Liver (tissue), 3 donors: ENCODE results near the gene HTATSF1.

Experiments used
- GABPA ChIP-seq, 2 donors: IDR thresholded peaks in 1 of 2; conservative IDR thresholded peaks in 1 of 2; 2 replicates each; pipeline ENCODE4 v1.6.1; 2016; ENCODE audit warnings: antibody characterized with exemption in 2 of 2, mild to moderate bottlenecking in 1 of 2, moderate library complexity in 1 of 2
- JUND ChIP-seq, 2 donors: IDR thresholded peaks; 2 replicates each; pipeline ENCODE4 v1.6.1; 2016; ENCODE audit warnings: antibody characterized with exemption in 2 of 2
- NR2F2 ChIP-seq: IDR thresholded peaks from 2 replicates; pipeline ENCODE4 v1.6.1; 2016; ENCODE audit warnings: antibody characterized with exemption
- SP1 ChIP-seq: IDR thresholded peaks from 2 replicates; pipeline ENCODE4 v1.6.1; 2018; ENCODE audit warnings: antibody characterized with exemption, mild to moderate bottlenecking
- YY1 ChIP-seq: IDR thresholded peaks from 2 replicates; pipeline ENCODE4 v1.6.1; 2016; ENCODE audit warnings: antibody characterized with exemption, mild to moderate bottlenecking
- TF ChIP-seq, protein P1 (sequence below): fragments of 150-350 bp; IDR thresholded peaks from 2 replicates; pipeline ENCODE4 v1.5.1; 2017; ENCODE audit warnings: improper control_type of control experiment, low read depth, low read length; ENCODE audit not compliant: missing input control
- TF ChIP-seq, protein P2 (sequence below): IDR thresholded peaks from 2 replicates; pipeline ENCODE4 v1.6.1; 2016; ENCODE audit warnings: antibody characterized with exemption
- TF ChIP-seq, protein P3 (sequence below): IDR thresholded peaks from 2 replicates; pipeline ENCODE4 v1.6.1; 2016; ENCODE audit warnings: antibody characterized with exemption
- TF ChIP-seq, protein P4 (sequence below): IDR thresholded peaks from 2 replicates; pipeline ENCODE4 v1.6.1; 2016; ENCODE audit warnings: antibody characterized with exemption, mild to moderate bottlenecking
- donor health status: healthy.
- donor health status: healthy.

DNA sequence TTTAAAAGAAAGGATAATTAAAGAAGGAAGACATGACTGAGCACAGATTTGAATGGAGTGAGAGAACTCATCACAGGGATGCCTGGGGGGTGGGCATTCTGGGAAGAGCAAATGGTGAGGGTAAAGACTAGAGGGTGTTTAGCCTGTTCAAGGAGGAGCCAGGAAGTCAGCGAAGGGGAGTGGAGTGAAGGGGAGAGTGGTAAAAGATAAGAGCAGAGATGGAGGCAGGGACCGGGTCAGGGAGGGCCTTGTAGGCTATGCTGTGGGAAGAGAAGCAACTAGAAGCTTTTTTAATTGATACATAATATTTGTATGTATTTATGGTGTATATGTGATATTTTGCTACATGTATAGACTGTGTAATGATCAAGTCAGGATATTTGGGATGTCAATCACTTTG is 32.4 kb downstream of the HTATSF1 start:
- TF ChIP-seq, protein P1, sequence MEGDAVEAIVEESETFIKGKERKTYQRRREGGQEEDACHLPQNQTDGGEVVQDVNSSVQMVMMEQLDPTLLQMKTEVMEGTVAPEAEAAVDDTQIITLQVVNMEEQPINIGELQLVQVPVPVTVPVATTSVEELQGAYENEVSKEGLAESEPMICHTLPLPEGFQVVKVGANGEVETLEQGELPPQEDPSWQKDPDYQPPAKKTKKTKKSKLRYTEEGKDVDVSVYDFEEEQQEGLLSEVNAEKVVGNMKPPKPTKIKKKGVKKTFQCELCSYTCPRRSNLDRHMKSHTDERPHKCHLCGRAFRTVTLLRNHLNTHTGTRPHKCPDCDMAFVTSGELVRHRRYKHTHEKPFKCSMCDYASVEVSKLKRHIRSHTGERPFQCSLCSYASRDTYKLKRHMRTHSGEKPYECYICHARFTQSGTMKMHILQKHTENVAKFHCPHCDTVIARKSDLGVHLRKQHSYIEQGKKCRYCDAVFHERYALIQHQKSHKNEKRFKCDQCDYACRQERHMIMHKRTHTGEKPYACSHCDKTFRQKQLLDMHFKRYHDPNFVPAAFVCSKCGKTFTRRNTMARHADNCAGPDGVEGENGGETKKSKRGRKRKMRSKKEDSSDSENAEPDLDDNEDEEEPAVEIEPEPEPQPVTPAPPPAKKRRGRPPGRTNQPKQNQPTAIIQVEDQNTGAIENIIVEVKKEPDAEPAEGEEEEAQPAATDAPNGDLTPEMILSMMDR, result no peak
- TF ChIP-seq JUND (IDR thresholded peaks at IDR 0.05) (no peak), GABPA (IDR thresholded peaks at IDR 0.05 in 1 of 2, conservative IDR thresholded peaks at IDR 0.05 in 1 of 2) (no peak), YY1 (no peak), SP1 (no peak), NR2F2 (no peak)
- TF ChIP-seq, protein P2, sequence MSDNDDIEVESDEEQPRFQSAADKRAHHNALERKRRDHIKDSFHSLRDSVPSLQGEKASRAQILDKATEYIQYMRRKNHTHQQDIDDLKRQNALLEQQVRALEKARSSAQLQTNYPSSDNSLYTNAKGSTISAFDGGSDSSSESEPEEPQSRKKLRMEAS, result no peak
- TF ChIP-seq, protein P3, sequence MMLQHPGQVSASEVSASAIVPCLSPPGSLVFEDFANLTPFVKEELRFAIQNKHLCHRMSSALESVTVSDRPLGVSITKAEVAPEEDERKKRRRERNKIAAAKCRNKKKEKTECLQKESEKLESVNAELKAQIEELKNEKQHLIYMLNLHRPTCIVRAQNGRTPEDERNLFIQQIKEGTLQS, result no peak
- TF ChIP-seq, protein P4, sequence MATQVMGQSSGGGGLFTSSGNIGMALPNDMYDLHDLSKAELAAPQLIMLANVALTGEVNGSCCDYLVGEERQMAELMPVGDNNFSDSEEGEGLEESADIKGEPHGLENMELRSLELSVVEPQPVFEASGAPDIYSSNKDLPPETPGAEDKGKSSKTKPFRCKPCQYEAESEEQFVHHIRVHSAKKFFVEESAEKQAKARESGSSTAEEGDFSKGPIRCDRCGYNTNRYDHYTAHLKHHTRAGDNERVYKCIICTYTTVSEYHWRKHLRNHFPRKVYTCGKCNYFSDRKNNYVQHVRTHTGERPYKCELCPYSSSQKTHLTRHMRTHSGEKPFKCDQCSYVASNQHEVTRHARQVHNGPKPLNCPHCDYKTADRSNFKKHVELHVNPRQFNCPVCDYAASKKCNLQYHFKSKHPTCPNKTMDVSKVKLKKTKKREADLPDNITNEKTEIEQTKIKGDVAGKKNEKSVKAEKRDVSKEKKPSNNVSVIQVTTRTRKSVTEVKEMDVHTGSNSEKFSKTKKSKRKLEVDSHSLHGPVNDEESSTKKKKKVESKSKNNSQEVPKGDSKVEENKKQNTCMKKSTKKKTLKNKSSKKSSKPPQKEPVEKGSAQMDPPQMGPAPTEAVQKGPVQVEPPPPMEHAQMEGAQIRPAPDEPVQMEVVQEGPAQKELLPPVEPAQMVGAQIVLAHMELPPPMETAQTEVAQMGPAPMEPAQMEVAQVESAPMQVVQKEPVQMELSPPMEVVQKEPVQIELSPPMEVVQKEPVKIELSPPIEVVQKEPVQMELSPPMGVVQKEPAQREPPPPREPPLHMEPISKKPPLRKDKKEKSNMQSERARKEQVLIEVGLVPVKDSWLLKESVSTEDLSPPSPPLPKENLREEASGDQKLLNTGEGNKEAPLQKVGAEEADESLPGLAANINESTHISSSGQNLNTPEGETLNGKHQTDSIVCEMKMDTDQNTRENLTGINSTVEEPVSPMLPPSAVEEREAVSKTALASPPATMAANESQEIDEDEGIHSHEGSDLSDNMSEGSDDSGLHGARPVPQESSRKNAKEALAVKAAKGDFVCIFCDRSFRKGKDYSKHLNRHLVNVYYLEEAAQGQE, result no peak
